ENCODE measurements around the gene MTMR10.

Gene MTMR10

GRCh38 chr15:30962079-30962478, 29.3 kb downstream of the MTMR10 start:
- peaks cover 53% of the 10 kb centered on the region for H3K36me3 Mint-ChIP-seq (ENCODE audit: low read depth)
- no peak for TF ChIP-seq CTCF (IDR thresholded peaks at IDR 0.05; ENCODE audit: unreplicated experiment in 3 of 3)
- H3K27ac Mint-ChIP-seq = no peak overlapping the region
- H3K27me3 Mint-ChIP-seq (ENCODE audit: low read depth) = no peaks in the 10 kb centered on the region
- H3K9me3 Mint-ChIP-seq = no peaks in the 10 kb centered on the region
- no peak overlapping the region for H3K4me3 Mint-ChIP-seq
- H3K4me1 Mint-ChIP-seq = peaks cover 23% of the 10 kb centered on the region

GRCh38 chr15:30958219-30958618, 33.2 kb downstream of the MTMR10 start:
- Mint-ChIP-seq H3K36me3 (ENCODE audit: low read depth) (peaks cover 76% of the 10 kb centered on the region), H3K4me1 (peaks cover 23% of the 10 kb centered on the region), H3K27me3 (ENCODE audit: low read depth) (no peaks in the 10 kb centered on the region), H3K27ac (no peak overlapping the region), H3K9me3 (no peaks in the 10 kb centered on the region), H3K4me3 (no peak overlapping the region)
- no peak for TF ChIP-seq CTCF (IDR thresholded peaks at IDR 0.05; ENCODE audit: unreplicated experiment in 3 of 3)

- Mint-ChIP-seq H3K27me3 (ENCODE audit: low read depth) (no peaks in the 10 kb centered on the region), H3K27ac (no peak overlapping the region), H3K4me3 (no peak overlapping the region), H3K9me3 (no peaks in the 10 kb centered on the region), H3K36me3 (ENCODE audit: low read depth) (peaks cover 83% of the 10 kb centered on the region), H3K4me1 (peaks cover 13% of the 10 kb centered on the region)
- no peak for TF ChIP-seq CTCF (IDR thresholded peaks at IDR 0.05; ENCODE audit: unreplicated experiment in 3 of 3)
These were observed 35.0 kb downstream of the MTMR10 start for GRCh38 chr15:30956216-30957124.

GRCh38 chr15:30954674-30955073, 36.8 kb downstream of the MTMR10 start:
- Mint-ChIP-seq H3K27ac (no peak overlapping the region), H3K27me3 (ENCODE audit: low read depth) (no peaks in the 10 kb centered on the region)

GRCh38 chr15:30953731-30954378, 37.6 kb downstream of the MTMR10 start:
- Mint-ChIP-seq H3K27me3 (ENCODE audit: low read depth) (no peaks in the 10 kb centered on the region), H3K4me3 (no peak overlapping the region), H3K9me3 (peaks cover 2% of the 10 kb centered on the region), H3K27ac (no peak overlapping the region), H3K36me3 (ENCODE audit: low read depth) (peaks cover 87% of the 10 kb centered on the region), H3K4me1 (no peaks in the 10 kb centered on the region)
- no peak for TF ChIP-seq CTCF (IDR thresholded peaks at IDR 0.05; ENCODE audit: unreplicated experiment in 3 of 3)

More at GRCh38 chr15:30954674-30955073, 36.8 kb downstream of the MTMR10 start:
- no peak overlapping the region for H3K4me3 Mint-ChIP-seq
- no peak for TF ChIP-seq CTCF (IDR thresholded peaks at IDR 0.05; ENCODE audit: unreplicated experiment in 3 of 3)
- H3K9me3 Mint-ChIP-seq = no peaks in the 10 kb centered on the region
- H3K4me1 Mint-ChIP-seq = no peaks in the 10 kb centered on the region
- H3K36me3 Mint-ChIP-seq (ENCODE audit: low read depth) = peaks cover 87% of the 10 kb centered on the region
